ENCODE data around the gene MS4A2.
"Not testable (repeated sequence)": the region's sequence is repeated elsewhere in the genome, so short reads cannot be mapped to it uniquely, and the experiment has no call there.

MS4A2 gene

GRCh38 chr11:60128376-60128775, 39.9 kb downstream of the MS4A2 start:
- H3K4me3 ChIP-seq (ENCODE audit: low read depth, low read length): no peak overlapping the region
- no peak for DNase-seq (ENCODE audit: low read depth, low spot score)
- in situ Hi-C loops (cut with HindIII; ENCODE audit: low sequenced_read_pairs): no loop called here
- TF ChIP-seq CTCF (IDR thresholded peaks at IDR 0.05; ENCODE audit: low read depth, low read length): no peak

DNA sequence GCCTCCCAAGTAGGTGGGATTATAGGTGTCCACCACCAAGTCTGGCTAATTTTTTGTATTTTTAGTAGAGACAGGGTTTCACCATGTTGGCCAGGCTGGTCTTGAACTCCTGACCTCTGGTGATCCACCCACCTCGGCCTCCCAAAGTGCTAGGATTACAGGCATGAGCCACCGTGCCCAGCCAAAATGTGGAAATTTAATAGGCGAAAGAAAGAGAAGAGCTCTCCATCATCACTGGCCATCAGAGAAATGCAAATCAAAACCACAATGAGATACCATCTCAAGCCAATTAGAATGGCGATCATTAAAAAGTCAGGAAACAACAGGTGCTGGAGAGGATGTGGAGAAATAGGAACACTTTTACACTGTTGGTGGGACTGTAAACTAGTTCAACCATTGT, 40.4 kb downstream of the MS4A2 start:
- in situ Hi-C loops (cut with HindIII; ENCODE audit: low sequenced_read_pairs); H3K4me3 ChIP-seq (ENCODE audit: low read depth, low read length); DNase-seq (ENCODE audit: low read depth, low spot score): not testable (repeated sequence)

DNA sequence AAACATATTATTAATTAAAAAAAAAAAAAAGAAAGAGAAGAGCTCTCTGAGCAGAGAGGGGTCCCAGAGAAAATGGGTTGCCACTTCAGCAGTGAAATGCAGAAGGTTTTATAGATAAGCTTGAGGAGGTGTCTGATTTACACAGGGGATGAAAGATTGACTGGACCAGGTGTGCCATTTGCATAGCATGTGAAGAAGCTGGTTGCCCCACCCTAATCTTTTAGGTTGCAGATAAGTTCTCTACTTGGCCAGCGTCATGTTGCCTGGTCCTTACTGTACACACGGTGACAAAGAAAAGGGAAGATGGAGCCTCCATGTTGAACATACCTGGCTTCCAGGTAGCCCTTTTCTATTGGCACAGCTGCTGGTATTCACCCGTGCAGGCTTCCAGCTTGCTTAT, 41.4 kb downstream of the MS4A2 start:
- DNase-seq (ENCODE audit: low read depth, low spot score): no peak
- in situ Hi-C loops (cut with HindIII; ENCODE audit: low sequenced_read_pairs): no loop called here
- no peak for TF ChIP-seq CTCF (IDR thresholded peaks at IDR 0.05; ENCODE audit: low read depth, low read length)
- no peak overlapping the region for H3K4me3 ChIP-seq (ENCODE audit: low read depth, low read length)

DNA sequence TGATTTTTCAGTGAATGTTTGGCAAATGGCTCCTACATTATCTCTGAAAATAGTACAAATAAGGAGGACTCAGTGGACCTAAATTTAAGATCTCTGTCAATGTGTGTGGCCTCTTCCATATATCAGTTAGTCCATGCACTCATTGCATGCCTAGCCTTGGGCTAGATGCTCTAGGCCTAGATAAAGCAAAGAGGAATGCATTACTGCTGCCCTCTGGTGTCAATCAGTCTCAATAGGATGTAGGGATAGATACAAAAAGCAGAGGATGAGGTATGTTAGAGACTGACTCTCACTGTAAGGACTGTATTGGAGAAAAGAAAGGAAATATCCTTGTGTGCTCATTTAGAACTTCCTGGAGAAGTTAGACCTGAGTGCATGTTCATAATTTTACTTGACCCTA, 42.0 kb downstream of the MS4A2 start:
- H3K4me3 ChIP-seq (ENCODE audit: low read depth, low read length): no peak overlapping the region
- TF ChIP-seq CTCF (IDR thresholded peaks at IDR 0.05; ENCODE audit: low read depth, low read length): no peak
- in situ Hi-C loops (cut with HindIII; ENCODE audit: low sequenced_read_pairs): no loop called here
- no peak for DNase-seq (ENCODE audit: low read depth, low spot score)

DNA sequence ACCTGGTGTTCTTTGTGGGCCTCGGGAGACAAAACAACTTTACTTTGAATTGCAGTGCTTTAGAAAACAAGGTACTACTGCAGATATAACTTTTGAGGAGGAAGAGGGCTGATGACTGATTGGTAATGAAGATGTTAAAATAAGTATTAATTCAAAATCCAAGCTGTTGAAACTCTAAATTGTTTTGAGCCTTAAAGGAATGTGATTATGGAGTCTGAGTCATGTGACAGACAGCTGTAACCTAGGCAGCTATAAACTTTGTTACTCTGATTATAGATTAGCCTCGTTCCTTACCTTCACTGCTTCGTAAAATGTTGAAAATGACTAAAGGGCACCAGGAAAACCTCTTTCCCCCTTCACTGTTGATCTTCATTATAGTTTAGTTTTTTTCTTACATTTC, 43.4 kb downstream of the MS4A2 start:
- in situ Hi-C loops (cut with HindIII; ENCODE audit: low sequenced_read_pairs): no loop called here
- TF ChIP-seq CTCF (IDR thresholded peaks at IDR 0.05; ENCODE audit: low read depth, low read length): no peak

DNA sequence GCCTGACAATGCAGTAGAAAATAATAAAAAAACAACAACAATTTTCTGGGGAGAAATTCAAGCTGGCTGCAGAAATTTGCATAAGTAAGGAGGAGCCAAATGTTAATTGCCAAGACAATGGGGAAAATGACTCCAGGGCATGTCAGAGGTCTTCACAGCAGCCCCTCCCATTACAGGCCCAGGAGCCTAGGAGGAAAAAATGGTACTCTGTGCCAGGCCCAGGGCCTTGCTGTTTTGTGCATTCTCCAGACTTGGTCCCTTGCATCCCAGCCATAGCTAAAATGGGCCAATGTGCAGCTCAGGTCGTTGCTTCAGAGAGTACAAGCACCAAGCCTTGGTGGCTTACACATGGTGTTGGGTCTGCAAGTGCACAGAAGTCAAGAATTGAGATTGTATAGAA, 45.5 kb downstream of the MS4A2 start:
- no peak overlapping the region for H3K4me3 ChIP-seq (ENCODE audit: low read depth, low read length)
- no peak for DNase-seq (ENCODE audit: low read depth, low spot score)
- TF ChIP-seq CTCF (IDR thresholded peaks at IDR 0.05; ENCODE audit: low read depth, low read length): no peak
- in situ Hi-C loops (cut with HindIII; ENCODE audit: low sequenced_read_pairs): no loop called here

More for the DNA sequence above, 43.4 kb downstream of the MS4A2 start:
- DNase-seq (ENCODE audit: low read depth, low spot score): no peak
- no peak overlapping the region for H3K4me3 ChIP-seq (ENCODE audit: low read depth, low read length)

GRCh38 chr11:60143768-60144167, 55.3 kb downstream of the MS4A2 start:
- H3K4me3 ChIP-seq (ENCODE audit: low read depth, low read length): no peak overlapping the region
- no peak for DNase-seq (ENCODE audit: low read depth, low spot score)
- TF ChIP-seq CTCF (IDR thresholded peaks at IDR 0.05; ENCODE audit: low read depth, low read length): no peak
- in situ Hi-C loops (cut with HindIII; ENCODE audit: low sequenced_read_pairs): no loop called here
